NCI-H187 (cell line): ENCODE measurements around the gene SPATA12.
A peak's percentile ranks its signal among the peaks of the same experiment; 100 is the strongest.

ENCODE experiments used
- DNase-seq, 2 experiments: peaks; one replicate each; lab custom pipeline; 2025; lab: John Stamatoyannopoulos, UW

The SPATA12 gene

GRCh38 chr3:57052662-57053061, 7.8 kb upstream of the SPATA12 start:
- no peak for DNase-seq

- DNase-seq = no peak
These were observed 7.3 kb upstream of the SPATA12 start for GRCh38 chr3:57053122-57053521.

- no peak for DNase-seq
These were observed 3.1 kb upstream of the SPATA12 start for GRCh38 chr3:57057351-57057750.

- no peak for DNase-seq
These were observed 1.1 kb upstream of the SPATA12 start for GRCh38 chr3:57059411-57059810.

- no peak for DNase-seq
These were observed 1.1 kb downstream of the SPATA12 start for GRCh38 chr3:57061556-57061955.

GRCh38 chr3:57062101-57062631, 1.7 kb downstream of the SPATA12 start:
- DNase-seq = no peak

GRCh38 chr3:57063032-57063431, 2.6 kb downstream of the SPATA12 start:
- no peak for DNase-seq

GRCh38 chr3:57064001-57064400, 3.5 kb downstream of the SPATA12 start:
- DNase-seq = no peak

- no peak for DNase-seq
These were observed 4.1 kb downstream of the SPATA12 start for GRCh38 chr3:57064572-57064971.

- DNase-seq = no peak
These were observed 5.1 kb downstream of the SPATA12 start for GRCh38 chr3:57065588-57065987.

- DNase-seq = no peak
These were observed 6.0 kb downstream of the SPATA12 start for GRCh38 chr3:57066471-57066870.

- no peak for DNase-seq
These were observed 8.1 kb downstream of the SPATA12 start for GRCh38 chr3:57068437-57069089.

- no peak for DNase-seq
These were observed 9.0 kb downstream of the SPATA12 start for GRCh38 chr3:57069503-57069902.

GRCh38 chr3:57073628-57074027, 13.2 kb downstream of the SPATA12 start:
- no peak for DNase-seq

GRCh38 chr3:57074135-57074534, 13.7 kb downstream of the SPATA12 start:
- DNase-seq = no peak

- no peak for DNase-seq
These were observed 16.0 kb downstream of the SPATA12 start for GRCh38 chr3:57076422-57076951.

GRCh38 chr3:57077630-57078343, 17.3 kb downstream of the SPATA12 start:
- DNase-seq = no peak

- DNase-seq = peak; percentile 30 to 47
These were observed 17.8 kb downstream of the SPATA12 start for GRCh38 chr3:57078344-57078634.

GRCh38 chr3:57078635-57079473, 18.4 kb downstream of the SPATA12 start:
- DNase-seq = peak in 1 of 2 experiments; percentile 6

- DNase-seq = no peak
These were observed 19.0 kb downstream of the SPATA12 start for GRCh38 chr3:57079474-57079831.

GRCh38 chr3:57080171-57080570, 19.7 kb downstream of the SPATA12 start:
- no peak for DNase-seq

GRCh38 chr3:57081173-57081572, 20.7 kb downstream of the SPATA12 start:
- DNase-seq = no peak

- no peak for DNase-seq
These were observed 22.0 kb downstream of the SPATA12 start for GRCh38 chr3:57082481-57082880.
